Large intestine (tissue), 3 donors: ENCODE results near the gene DHRSX. TPM values are rescaled to one million over a fixed set of nuclear protein-coding genes. Genes with fewer than 3 reads are reported as not detected.
A peak's percentile ranks its signal among the peaks of the same experiment; 100 is the strongest.
"Not testable (repeated sequence)": the region's sequence is repeated elsewhere in the genome, so short reads cannot be mapped to it uniquely, and the experiment has no call there.

Experiments
- DNase-seq, 2 donors: peaks; one replicate each; pipeline versions ENCODE4 v3.0.0 to v3.0.0-alpha.2; 2013
- H3K27ac ChIP-seq: one replicate; pipeline ENCODE4 v1.5.1; 2013; ENCODE audit warnings: low read length
- H3K27me3 ChIP-seq: 2 replicates; pipeline ENCODE4 v1.6.1; 2013; ENCODE audit warnings: low read length; ENCODE audit not compliant: control insufficient read depth, insufficient read depth
- H3K36me3 ChIP-seq: 2 replicates; pipeline ENCODE4 v1.6.1; 2013; ENCODE audit warnings: low read length; ENCODE audit not compliant: control insufficient read depth, insufficient read depth
- H3K4me1 ChIP-seq: one replicate; pipeline ENCODE4 v1.6.1; 2013; ENCODE audit warnings: low read length; ENCODE audit not compliant: control insufficient read depth, insufficient read depth
- H3K4me3 ChIP-seq: one replicate; pipeline ENCODE4 v1.5.1; 2013; ENCODE audit warnings: low read length
- H3K9me3 ChIP-seq: one replicate; pipeline ENCODE4 v1.6.1; 2013; ENCODE audit warnings: mild to moderate bottlenecking, low read depth, low read length, moderate library complexity; ENCODE audit not compliant: control insufficient read depth
- WGBS: methylation state at CpG from one replicate; pipeline ENCODE4 v1.1.5; 2013; ENCODE audit warnings: low lambda C conversion rate; ENCODE audit not compliant: insufficient coverage; 5-methylcytosine and 5-hydroxymethylcytosine counted together
- polyA plus RNA-seq: library from polyadenylated mRNA; unstranded; fragments of 120-200 nt; gene quantifications from one replicate; pipeline ENCODE4 v1.2.1, GENCODE V29; 2013

DHRSX gene
- polyA plus RNA-seq, 1 donor = 17.9 TPM

DNA sequence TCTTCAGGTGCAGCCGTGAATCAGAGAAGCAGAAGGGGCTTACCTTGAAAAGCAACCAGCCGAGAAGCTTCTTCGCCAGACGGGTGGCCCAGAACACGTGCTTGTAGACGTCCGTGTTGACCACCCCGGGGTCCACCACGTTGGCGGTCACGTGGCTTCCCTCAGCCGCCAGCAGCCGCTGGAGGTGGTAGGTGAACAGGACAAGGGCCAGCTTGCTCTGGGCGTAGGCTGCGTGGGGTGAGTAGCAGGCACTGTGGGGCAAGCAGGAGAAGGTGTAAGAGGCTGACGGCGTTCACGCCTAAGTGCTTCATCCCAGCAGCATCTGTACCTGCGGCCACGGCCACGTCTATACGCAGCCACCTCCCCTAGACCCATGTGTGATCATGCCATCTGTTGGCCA, 257.8 kb downstream of the DHRSX start:
- no peak overlapping the region for H3K4me3 ChIP-seq
- peaks cover 6% of the 10 kb centered on the region for H3K9me3 ChIP-seq
- no peaks in the 10 kb centered on the region for H3K4me1 ChIP-seq
- no peaks in the 10 kb centered on the region for H3K27me3 ChIP-seq
- no peak overlapping the region for H3K27ac ChIP-seq
- DNase-seq = no peak
- no CpG with 5 or more reads among the region's 22 CpGs for WGBS
- peaks cover 10% of the 10 kb centered on the region for H3K36me3 ChIP-seq

DNA sequence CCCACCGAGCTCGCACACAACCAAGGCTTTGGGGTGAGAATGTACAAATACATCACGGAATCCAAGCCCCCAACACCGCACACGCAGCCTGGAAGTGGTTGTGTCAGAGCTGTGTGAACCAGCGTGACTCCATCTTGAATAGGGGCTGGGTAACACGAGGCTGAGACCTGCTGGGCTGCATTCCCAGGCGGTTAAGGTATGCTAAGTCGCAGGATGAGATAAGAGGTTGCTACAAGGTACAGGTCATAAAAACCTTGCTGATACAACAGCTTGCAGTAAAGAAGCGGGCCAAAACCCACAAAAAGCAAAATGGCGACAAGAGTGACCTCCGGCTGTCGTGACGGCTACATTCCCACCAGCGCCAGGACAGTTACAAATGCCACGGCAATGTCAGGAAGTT, 258.4 kb downstream of the DHRSX start:
- no CpG with 5 or more reads among the region's 16 CpGs for WGBS
- Histone ChIP-seq H3K4me3 (no peak overlapping the region), H3K9me3 (peaks cover 6% of the 10 kb centered on the region), H3K27me3 (no peaks in the 10 kb centered on the region), H3K36me3 (peaks cover 10% of the 10 kb centered on the region), H3K27ac (no peak overlapping the region), H3K4me1 (no peaks in the 10 kb centered on the region)
- no peak for DNase-seq

DNA sequence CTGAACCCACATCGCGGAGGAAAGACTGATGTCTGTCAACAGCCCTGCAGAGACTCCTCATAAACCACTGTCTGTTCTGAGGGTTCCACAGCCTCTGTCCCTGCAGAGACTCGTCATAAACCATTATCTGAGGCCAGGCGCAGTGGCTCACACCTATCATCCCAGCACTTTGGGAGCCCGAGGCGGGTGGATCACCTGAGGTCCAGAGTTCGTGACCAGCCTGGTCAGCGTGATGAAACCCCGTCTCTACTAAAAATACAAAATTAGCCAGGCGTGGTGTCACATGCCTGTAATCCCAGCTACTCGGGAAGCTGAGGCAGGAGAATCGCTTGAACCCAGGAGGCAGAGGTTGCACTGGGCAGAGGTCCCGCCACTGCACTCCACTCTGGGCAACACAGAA, 259.3 kb downstream of the DHRSX start:
- H3K36me3 ChIP-seq, H3K27ac ChIP-seq, H3K27me3 ChIP-seq, H3K4me1 ChIP-seq, H3K9me3 ChIP-seq, H3K4me3 ChIP-seq: not testable (repeated sequence)
- no CpG with 5 or more reads among the region's 13 CpGs for WGBS
- DNase-seq = peak in 1 of 2 donors; percentile 15

DNA sequence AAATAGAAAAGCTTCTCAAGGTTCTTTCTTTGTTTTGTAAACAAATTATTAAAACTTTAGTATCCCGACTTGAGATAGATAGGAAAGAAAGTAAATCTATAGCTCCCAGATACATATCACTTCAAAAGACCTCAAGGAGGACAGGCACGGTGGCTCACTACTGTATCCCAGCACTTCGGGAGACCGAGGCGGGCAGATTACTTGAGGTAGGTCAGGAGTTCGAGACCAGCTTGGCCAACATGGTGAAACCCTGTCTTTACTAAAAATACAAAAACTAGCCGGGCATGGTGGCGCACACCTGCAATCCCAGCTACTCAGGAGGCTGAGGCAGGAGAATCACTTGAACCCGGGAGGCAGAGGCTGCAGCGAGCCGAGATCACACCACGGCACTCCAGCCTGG, 260.0 kb downstream of the DHRSX start:
- H3K4me1 ChIP-seq, H3K4me3 ChIP-seq, H3K36me3 ChIP-seq, H3K27me3 ChIP-seq, DNase-seq, H3K9me3 ChIP-seq, H3K27ac ChIP-seq: not testable (repeated sequence)
- WGBS = no CpG with 5 or more reads among the region's 12 CpGs

DNA sequence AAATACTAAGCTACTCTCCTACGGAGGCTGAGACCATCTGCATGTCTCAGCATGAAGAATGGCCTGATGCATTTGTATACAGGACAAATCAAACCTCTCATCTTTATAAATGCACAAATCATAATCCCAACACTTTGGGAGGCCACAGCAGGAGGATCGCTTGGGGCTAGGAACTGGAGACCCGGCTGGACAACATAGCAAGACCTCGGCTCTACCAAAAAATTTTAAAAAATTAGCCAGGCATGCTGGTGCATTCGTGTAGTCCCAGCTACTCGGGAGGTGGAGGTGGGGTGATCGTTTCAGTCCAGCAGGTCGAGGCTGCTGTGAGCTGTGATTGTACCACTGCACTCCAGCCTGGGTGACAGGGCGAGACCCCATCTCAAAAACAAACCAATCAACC, 262.8 kb downstream of the DHRSX start:
- H3K27ac ChIP-seq = no peak overlapping the region
- no peak overlapping the region for H3K4me3 ChIP-seq
- no CpG with 5 or more reads among the region's 9 CpGs for WGBS
- peaks cover 3% of the 10 kb centered on the region for H3K9me3 ChIP-seq
- no peaks in the 10 kb centered on the region for H3K27me3 ChIP-seq
- no peaks in the 10 kb centered on the region for H3K4me1 ChIP-seq
- DNase-seq = no peak
- H3K36me3 ChIP-seq = peaks cover 10% of the 10 kb centered on the region

DNA sequence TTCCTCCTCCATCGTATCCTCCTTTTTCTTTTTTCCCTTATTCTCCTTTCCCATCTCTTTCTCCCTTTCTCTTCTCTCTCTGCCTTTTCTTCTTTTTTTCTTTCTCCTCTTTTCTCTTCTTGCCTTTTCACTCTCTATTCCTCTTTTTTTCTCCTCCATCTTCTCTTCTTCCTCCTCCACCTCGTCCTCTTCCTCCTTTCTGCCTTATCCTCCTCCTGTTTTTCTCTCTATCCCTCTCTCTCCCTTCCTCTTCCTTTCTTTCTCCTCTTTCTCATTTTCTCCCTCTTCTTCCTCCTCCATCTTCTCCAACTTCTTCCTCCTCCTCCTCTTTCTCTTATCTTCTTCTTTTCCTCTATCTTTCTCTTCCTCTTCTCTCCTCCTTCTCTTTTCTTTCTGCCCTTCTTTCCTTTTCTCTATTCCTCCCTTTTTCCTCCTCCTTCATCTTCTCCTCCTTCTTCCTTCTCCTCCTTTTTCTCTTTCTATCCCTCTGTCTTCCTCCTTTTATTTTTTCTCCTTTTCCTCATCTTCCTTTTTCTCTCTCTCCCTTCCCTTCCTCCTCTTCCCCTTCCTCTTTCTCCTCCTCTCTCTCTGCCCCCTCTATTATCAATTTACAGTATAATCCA, 269.1 kb downstream of the DHRSX start:
- H3K27ac ChIP-seq = no peak overlapping the region
- H3K27me3 ChIP-seq = no peaks in the 10 kb centered on the region
- H3K9me3 ChIP-seq = peaks cover 2% of the 10 kb centered on the region
- 98% methylated on average over 2 of the region's 2 CpGs for WGBS
- no peaks in the 10 kb centered on the region for H3K4me1 ChIP-seq
- H3K4me3 ChIP-seq = no peak overlapping the region
- no peak for DNase-seq
- H3K36me3 ChIP-seq = peaks cover 5% of the 10 kb centered on the region

DNA sequence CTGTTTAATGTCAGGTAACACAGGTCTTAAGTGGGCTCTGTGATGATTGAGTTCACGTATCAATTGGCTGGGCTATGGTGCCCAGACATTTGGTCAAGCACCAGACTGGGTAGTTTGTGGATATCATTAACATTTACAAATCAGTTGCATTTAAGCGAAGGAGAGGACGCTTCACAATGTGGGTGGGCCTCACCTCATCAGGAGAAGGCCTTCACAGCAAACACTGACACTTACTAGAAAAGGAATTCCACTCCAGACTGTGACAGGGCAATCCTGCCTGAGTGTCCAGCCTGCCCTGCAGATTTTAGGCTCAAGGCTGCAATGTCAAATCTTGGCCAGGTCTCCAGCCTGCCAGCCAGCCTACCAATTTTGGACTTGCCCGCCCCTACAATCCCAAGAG, 270.3 kb downstream of the DHRSX start:
- no peak for DNase-seq
- peaks cover 5% of the 10 kb centered on the region for H3K36me3 ChIP-seq
- H3K27ac ChIP-seq = no peak overlapping the region
- no peaks in the 10 kb centered on the region for H3K27me3 ChIP-seq
- H3K4me1 ChIP-seq = no peaks in the 10 kb centered on the region
- WGBS = no CpG with 5 or more reads among the region's 4 CpGs
- peaks cover 2% of the 10 kb centered on the region for H3K9me3 ChIP-seq
- no peak overlapping the region for H3K4me3 ChIP-seq

DNA sequence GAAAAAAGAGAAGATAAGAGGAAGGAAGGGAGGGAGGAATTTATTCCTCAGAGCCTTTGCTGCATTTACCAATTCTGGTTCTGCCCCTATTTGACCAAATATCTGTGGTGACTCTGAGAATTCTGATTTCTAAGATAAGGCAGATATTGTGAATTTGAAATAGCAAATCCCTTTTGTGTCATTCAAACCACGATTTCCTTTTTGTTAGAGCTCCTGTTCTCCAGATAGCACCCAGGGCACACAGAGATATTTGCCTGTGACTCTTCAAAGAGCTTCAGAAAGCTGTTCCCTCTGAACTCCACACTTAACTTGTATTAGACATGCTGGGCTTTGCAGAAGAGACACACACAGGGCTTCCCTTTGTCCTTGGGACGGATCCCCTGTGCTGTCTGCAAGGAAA, 272.2 kb downstream of the DHRSX start:
- no peak overlapping the region for H3K27ac ChIP-seq
- H3K36me3 ChIP-seq = peaks cover 7% of the 10 kb centered on the region
- no peak for DNase-seq
- no CpG with 5 or more reads among the region's 2 CpGs for WGBS
- peaks cover 6% of the 10 kb centered on the region for H3K9me3 ChIP-seq
- H3K4me1 ChIP-seq = no peaks in the 10 kb centered on the region
- no peaks in the 10 kb centered on the region for H3K27me3 ChIP-seq
- no peak overlapping the region for H3K4me3 ChIP-seq

DNA sequence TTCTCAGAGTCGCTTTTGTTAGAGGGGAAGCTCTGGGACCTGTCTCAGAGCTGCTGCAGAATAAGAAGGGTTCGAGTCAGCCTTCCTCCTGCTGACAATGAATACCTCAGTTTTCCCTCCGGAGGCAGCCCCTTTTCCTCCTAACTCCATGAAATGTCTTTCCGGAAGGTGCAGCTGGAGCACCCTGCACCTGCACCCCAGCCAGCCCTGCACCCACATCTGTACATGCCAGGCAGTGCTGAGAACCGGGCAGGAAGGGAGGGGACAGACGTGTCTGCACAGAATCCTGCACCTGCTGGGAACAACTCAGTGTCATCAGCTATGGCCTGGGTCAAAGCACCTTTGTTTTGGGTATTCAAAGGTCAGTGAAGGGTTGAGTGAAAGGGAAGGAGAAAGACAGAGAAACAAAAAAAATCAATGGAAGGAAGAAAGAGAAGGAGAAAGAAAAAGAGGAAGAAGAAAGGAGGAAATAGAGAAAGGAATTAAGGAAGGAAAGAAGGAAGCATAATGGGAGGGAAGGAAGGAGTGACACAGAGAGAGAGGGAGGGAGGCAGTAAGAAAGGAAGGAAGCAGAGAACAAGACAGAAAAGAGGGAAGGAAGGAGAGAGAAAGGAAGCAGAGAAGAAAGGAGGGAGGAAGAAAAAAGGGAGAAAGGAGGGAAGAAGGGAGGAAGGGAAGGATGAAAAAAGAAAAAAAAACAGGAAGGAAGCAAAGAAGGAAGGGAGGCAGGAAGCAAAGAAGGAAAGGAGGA, 273.7 kb downstream of the DHRSX start:
- Histone ChIP-seq H3K4me1 (no peaks in the 10 kb centered on the region), H3K36me3 (peaks cover 10% of the 10 kb centered on the region), H3K9me3 (peaks cover 9% of the 10 kb centered on the region), H3K27ac (no peak overlapping the region), H3K27me3 (no peaks in the 10 kb centered on the region), H3K4me3 (no peak overlapping the region)
- 55% methylated on average over 2 of the region's 6 CpGs for WGBS
- DNase-seq = no peak

DNA sequence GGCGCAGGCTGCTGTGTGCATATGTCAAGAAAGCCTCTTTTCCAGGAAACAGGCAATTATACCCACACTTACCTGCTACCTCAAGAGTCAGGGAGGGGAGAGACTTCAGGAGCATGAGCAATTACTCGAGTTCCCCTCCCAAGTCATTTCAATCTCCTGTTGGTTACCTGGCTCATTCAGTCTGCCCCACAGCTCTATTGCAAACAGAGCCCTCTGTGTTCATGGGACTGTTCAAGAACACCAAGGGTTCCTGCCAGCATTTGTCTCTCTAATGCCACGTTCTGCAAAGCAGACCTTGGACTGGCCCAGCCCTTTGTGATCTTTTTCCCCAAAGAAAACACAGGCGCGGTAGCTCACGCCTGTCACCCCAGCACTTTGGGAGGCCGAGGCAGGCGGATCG, 274.6 kb downstream of the DHRSX start:
- H3K9me3 ChIP-seq = peaks cover 7% of the 10 kb centered on the region
- no peak for DNase-seq
- no peak overlapping the region for H3K27ac ChIP-seq
- no CpG with 5 or more reads among the region's 9 CpGs for WGBS
- H3K4me3 ChIP-seq = no peak overlapping the region
- H3K4me1 ChIP-seq = no peaks in the 10 kb centered on the region
- H3K27me3 ChIP-seq = no peaks in the 10 kb centered on the region
- peaks cover 11% of the 10 kb centered on the region for H3K36me3 ChIP-seq
